ENCODE results near the gene SCGB1C2.

DNA sequence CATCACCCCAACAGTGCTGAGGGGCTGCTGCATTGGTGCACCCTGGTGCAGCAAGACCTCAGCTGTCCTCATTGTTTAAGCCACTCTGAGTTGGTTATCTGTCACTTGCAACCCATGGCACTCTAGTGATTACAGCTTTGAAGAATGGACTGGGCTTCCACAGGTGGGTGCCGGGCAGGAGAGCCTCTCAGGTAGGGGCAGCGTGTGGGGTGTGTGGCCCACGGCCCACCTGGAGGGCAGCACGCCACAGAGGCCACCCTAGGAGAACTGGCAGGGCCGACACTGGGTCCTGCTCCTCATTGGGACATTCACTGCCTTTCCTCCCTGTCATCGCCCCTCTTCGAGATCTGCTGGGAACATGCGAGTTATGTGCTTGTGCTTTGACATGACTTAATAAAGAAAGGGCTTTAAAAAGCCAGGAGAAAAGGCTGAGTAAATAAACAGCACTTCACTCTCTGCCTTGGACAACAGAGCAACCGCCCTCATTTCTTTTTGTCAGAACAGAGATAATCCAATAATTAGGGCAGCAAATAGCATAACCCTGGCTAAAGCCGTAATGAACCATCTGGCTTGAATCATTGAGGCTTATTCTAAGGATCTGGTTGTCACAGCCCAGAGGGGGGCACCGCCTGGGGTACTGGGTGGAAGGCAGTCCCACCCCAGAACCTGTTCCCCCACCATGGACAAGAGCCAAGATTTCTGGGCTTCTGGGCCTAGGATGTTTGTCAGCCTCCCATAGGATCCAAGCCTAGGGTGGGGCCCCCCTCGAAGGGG is 41.1 kb downstream of the SCGB1C2 start:
- TF ChIP-seq, protein P1, sequence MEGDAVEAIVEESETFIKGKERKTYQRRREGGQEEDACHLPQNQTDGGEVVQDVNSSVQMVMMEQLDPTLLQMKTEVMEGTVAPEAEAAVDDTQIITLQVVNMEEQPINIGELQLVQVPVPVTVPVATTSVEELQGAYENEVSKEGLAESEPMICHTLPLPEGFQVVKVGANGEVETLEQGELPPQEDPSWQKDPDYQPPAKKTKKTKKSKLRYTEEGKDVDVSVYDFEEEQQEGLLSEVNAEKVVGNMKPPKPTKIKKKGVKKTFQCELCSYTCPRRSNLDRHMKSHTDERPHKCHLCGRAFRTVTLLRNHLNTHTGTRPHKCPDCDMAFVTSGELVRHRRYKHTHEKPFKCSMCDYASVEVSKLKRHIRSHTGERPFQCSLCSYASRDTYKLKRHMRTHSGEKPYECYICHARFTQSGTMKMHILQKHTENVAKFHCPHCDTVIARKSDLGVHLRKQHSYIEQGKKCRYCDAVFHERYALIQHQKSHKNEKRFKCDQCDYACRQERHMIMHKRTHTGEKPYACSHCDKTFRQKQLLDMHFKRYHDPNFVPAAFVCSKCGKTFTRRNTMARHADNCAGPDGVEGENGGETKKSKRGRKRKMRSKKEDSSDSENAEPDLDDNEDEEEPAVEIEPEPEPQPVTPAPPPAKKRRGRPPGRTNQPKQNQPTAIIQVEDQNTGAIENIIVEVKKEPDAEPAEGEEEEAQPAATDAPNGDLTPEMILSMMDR (IDR thresholded peaks at IDR 0.05) = no peak
- TF ChIP-seq POLR2A (IDR thresholded peaks at IDR 0.05) = no peak
